Activated CD4-positive, alpha-beta T cell treated with anti-CD3 and anti-CD28 coated beads, Interleukin-2, amount 10 ng/mL, durations not matched to agents 7 days and 5 days (primary cell): Measurements from ENCODE around the gene PCCA. TPM values are rescaled to one million over a fixed set of nuclear protein-coding genes. Genes with fewer than 3 reads are reported as not detected.
"Not testable (repeated sequence)": the region's sequence is repeated elsewhere in the genome, so short reads cannot be mapped to it uniquely, and the experiment has no call there.

ENCODE experiments used
- CTCF ChIA-PET: fragments of 350-600 bp; sonication (Branson Sonifier 250); formaldehyde crosslinking; loops from one replicate; lab custom pipeline; 2021; ENCODE audit warnings: antibody characterized with exemption; lab: Charles Lee
- POLR2A ChIA-PET: fragments of 350-600 bp; sonication (Branson Sonifier 250); formaldehyde crosslinking; loops from one replicate; lab custom pipeline; 2021; ENCODE audit warnings: antibody characterized with exemption; lab: Charles Lee
- DNase-seq: peaks from one replicate; pipeline ENCODE4 v3.0.0-alpha.2; 2020
- H3K27ac Mint-ChIP-seq: one replicate; pipeline ENCODE4 v1.8.0; 2021; ENCODE audit warnings: mild to moderate bottlenecking, moderate library complexity, mixed read lengths
- H3K27me3 Mint-ChIP-seq: one replicate; pipeline ENCODE4 v1.8.0; 2021; ENCODE audit warnings: mixed read lengths
- H3K36me3 Mint-ChIP-seq: one replicate; pipeline ENCODE4 v1.8.0; 2021; ENCODE audit warnings: low read depth, mixed read lengths
- H3K4me1 Mint-ChIP-seq: one replicate; pipeline ENCODE4 v1.8.0; 2021; ENCODE audit warnings: mixed read lengths
- H3K4me3 Mint-ChIP-seq: one replicate; pipeline ENCODE4 v1.8.0; 2021; ENCODE audit warnings: mild to moderate bottlenecking, moderate library complexity, mixed read lengths
- H3K9me3 Mint-ChIP-seq: one replicate; pipeline ENCODE4 v1.8.0; 2021; ENCODE audit warnings: mixed read lengths
- total RNA-seq, 2 experiments: library from RNA; stranded (reverse); gene quantifications; one replicate each; pipeline ENCODE4 v1.2.3, GENCODE V29; 2021

The PCCA gene
- total RNA-seq, 2 experiments from 2014 or later = 8.6 to 8.9 TPM

DNA sequence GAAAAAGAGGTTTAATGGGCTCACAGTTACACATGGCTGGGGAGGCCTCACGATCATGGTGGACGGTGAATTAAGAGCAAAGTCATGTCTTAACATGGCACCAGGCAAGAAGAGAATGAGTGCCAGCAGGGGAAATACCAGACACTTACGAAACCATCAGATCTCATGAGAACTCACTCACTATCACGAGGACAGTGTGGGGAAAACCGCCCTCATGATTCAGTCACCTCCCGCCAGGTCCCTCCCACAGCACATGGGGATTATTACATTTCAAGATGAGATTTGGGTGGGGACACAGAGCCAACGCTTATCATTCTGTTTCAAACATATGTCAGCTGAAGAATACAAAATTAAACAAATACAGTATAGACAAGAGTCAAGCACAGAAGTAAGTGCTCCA, 165.1 kb downstream of the PCCA start:
- Mint-ChIP-seq H3K27ac (no peak overlapping the region), H3K36me3 (no peaks in the 10 kb centered on the region), H3K9me3 (peaks cover 3% of the 10 kb centered on the region), H3K27me3 (no peaks in the 10 kb centered on the region), H3K4me3 (no peak overlapping the region), H3K4me1 (no peaks in the 10 kb centered on the region)
- ChIA-PET CTCF (no interaction called here), POLR2A (no interaction called here)
- DNase-seq = no peak

DNA sequence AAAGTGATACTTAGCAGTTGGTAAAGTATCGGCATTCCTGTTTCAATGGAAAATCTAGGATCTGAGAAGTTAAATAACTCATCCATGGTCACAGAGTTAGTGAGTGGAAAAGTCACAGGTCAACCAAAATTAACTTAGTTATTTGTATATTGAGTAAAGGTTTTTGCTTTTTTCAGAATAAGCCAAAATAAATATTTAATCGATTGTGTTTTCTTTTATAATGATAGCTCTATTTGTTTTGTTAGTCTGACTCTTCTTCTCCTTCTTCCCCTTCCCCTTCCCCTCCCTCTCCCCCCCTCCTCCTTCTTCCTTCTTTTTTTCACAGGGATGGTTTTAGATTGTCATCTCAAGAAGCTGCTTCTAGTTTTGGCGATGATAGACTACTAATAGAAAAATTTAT, 173.5 kb downstream of the PCCA start:
- DNase-seq = no peak
- H3K27ac Mint-ChIP-seq = no peak overlapping the region
- H3K9me3 Mint-ChIP-seq = no peaks in the 10 kb centered on the region
- H3K27me3 Mint-ChIP-seq = no peaks in the 10 kb centered on the region
- POLR2A ChIA-PET = no interaction called here
- H3K4me1 Mint-ChIP-seq = no peaks in the 10 kb centered on the region
- CTCF ChIA-PET = interaction anchor here (0.8 kb wide), 1 partner anchor 26 kb away, joined by 3 read pairs; no protein-coding TSS in a partner anchor
- H3K36me3 Mint-ChIP-seq = no peaks in the 10 kb centered on the region
- no peak overlapping the region for H3K4me3 Mint-ChIP-seq

DNA sequence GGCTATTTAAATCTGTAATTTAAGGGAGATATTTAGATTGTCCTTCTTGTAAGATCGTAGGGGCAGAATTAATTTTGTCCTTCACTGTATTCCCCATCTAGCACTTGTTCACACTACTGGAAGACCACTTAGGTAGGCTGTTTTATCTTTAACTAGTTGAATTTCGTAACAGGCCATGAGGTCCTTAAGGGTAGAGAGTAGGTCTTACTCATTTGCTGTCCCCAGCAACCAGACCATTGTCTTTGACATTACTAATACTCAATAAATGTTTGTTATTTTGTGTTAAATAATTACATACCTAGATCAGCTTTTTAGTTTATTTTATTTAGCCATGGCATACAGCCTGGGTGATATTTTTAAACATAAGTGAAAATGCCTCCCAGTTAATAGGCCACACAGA, 177.1 kb downstream of the PCCA start:
- H3K27me3 Mint-ChIP-seq = no peaks in the 10 kb centered on the region
- H3K36me3 Mint-ChIP-seq = no peaks in the 10 kb centered on the region
- POLR2A ChIA-PET = no interaction called here
- no peaks in the 10 kb centered on the region for H3K9me3 Mint-ChIP-seq
- no peak overlapping the region for H3K4me3 Mint-ChIP-seq
- H3K27ac Mint-ChIP-seq = no peak overlapping the region
- DNase-seq = no peak
- no peaks in the 10 kb centered on the region for H3K4me1 Mint-ChIP-seq
- CTCF ChIA-PET = no interaction called here

DNA sequence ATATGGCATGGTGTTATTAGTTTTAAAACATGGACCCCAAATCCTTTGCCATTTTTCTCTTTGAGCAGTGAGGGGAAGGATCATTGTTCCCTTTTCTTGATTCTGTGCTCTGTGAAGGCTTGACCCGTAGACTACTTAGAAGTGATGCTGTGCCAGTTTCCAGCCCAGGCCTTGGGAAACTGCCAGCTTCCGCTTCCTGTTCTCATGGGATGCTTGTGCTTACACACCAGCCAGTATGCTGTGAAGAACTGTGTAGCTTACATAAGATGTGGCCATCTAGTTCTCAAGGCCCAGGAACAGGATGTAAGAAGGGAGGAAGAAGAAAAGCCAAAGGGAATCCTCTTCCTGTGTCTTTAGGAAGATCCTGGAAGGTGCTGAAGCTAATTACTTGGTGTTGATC, 180.9 kb downstream of the PCCA start:
- CTCF ChIA-PET = no interaction called here
- no peak for DNase-seq
- H3K4me3 Mint-ChIP-seq = no peak overlapping the region
- POLR2A ChIA-PET = no interaction called here
- no peaks in the 10 kb centered on the region for H3K4me1 Mint-ChIP-seq
- no peaks in the 10 kb centered on the region for H3K27me3 Mint-ChIP-seq
- no peak overlapping the region for H3K27ac Mint-ChIP-seq
- H3K9me3 Mint-ChIP-seq = no peaks in the 10 kb centered on the region
- no peaks in the 10 kb centered on the region for H3K36me3 Mint-ChIP-seq

DNA sequence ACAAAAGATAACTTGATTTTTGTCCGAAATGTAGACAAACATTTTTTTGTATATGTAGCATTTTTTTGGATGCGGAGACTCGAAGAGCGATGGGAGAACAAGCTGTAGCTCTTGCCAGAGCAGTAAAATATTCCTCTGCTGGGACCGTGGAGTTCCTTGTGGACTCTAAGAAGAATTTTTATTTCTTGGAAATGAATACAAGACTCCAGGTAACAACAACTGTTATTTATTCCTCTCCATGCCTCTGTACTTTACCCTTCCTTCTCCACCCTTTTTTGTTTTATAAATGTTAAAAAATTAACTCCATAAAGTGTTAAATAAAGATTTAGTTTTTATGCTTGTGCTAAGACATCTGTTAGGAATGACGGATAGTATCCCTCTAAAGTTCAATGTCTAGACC, 184.2 kb downstream of the PCCA start:
- CTCF ChIA-PET = no interaction called here
- Mint-ChIP-seq H3K27me3 (no peaks in the 10 kb centered on the region), H3K4me3 (no peak overlapping the region), H3K4me1 (no peaks in the 10 kb centered on the region), H3K9me3 (no peaks in the 10 kb centered on the region), H3K36me3 (peaks cover 4% of the 10 kb centered on the region), H3K27ac (no peak overlapping the region)
- DNase-seq = no peak
- POLR2A ChIA-PET = no interaction called here

DNA sequence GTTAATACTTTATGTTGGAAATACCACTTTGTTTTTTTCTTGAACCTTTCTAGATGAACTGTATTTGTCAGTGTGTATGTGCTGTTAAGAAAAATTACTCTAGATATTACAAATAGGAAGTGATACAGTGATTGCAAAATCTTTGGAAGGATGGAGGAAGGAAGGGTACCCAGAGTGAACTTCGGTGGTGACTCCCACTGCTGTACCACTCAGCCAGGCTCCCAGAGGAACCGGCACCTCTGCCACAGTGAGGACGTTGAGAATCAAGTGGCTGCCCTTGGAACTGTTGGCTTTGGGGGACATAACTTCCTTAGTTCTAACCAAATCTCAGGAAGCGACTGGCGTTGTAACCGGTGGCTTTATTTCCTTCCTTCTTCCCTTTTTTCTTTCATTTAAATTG, 184.7 kb downstream of the PCCA start:
- CTCF ChIA-PET = no interaction called here
- Mint-ChIP-seq H3K27ac (no peak overlapping the region), H3K36me3 (peaks cover 4% of the 10 kb centered on the region), H3K4me1 (no peaks in the 10 kb centered on the region), H3K4me3 (no peak overlapping the region), H3K9me3 (no peaks in the 10 kb centered on the region), H3K27me3 (no peaks in the 10 kb centered on the region)
- DNase-seq = no peak
- POLR2A ChIA-PET = no interaction called here

- CTCF ChIA-PET = no interaction called here
- Mint-ChIP-seq H3K4me1 (no peaks in the 10 kb centered on the region), H3K36me3 (peaks cover 4% of the 10 kb centered on the region), H3K27me3 (no peaks in the 10 kb centered on the region), H3K4me3 (no peak overlapping the region), H3K9me3 (no peaks in the 10 kb centered on the region), H3K27ac (no peak overlapping the region)
- DNase-seq = no peak
- POLR2A ChIA-PET = no interaction called here
Measured at GRCh38 chr13:100274942-100275506, 186.1 kb downstream of the PCCA start.

GRCh38 chr13:100275746-100276145, 186.9 kb downstream of the PCCA start:
- H3K4me1 Mint-ChIP-seq = no peaks in the 10 kb centered on the region
- no peak overlapping the region for H3K4me3 Mint-ChIP-seq
- CTCF ChIA-PET = no interaction called here
- no peaks in the 10 kb centered on the region for H3K9me3 Mint-ChIP-seq
- POLR2A ChIA-PET = no interaction called here
- no peak for DNase-seq
- peaks cover 4% of the 10 kb centered on the region for H3K36me3 Mint-ChIP-seq
- H3K27me3 Mint-ChIP-seq = no peaks in the 10 kb centered on the region
- no peak overlapping the region for H3K27ac Mint-ChIP-seq

GRCh38 chr13:100280681-100281080, 191.8 kb downstream of the PCCA start:
- H3K27me3 Mint-ChIP-seq = no peaks in the 10 kb centered on the region
- H3K27ac Mint-ChIP-seq = no peak overlapping the region
- ChIA-PET POLR2A (no interaction called here), CTCF (no interaction called here)
- no peak overlapping the region for H3K4me3 Mint-ChIP-seq
- no peak for DNase-seq
- peaks cover 4% of the 10 kb centered on the region for H3K36me3 Mint-ChIP-seq
- H3K9me3 Mint-ChIP-seq = no peaks in the 10 kb centered on the region
- H3K4me1 Mint-ChIP-seq = no peaks in the 10 kb centered on the region

DNA sequence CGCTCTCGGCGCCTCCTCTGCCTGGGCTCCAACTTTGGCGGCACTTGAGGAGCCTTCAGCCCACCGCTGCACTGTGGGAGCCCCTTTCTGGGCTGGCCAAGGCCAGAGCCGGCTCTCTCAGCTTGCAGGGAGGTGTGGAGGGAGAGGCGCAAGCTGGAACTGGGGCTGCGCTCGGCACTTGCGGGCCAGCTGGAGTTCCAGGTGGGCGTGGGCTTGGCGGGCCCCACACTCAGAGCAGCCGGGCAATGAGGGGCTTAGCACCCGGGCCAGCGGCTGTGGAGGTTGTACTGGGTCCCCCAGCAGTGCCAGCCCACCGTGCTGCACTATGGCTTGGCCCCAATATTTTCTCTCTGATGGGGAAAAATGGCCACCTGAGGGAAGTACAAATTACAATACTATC, 193.4 kb downstream of the PCCA start:
- H3K27ac Mint-ChIP-seq, H3K4me3 Mint-ChIP-seq, H3K9me3 Mint-ChIP-seq, DNase-seq, CTCF ChIA-PET, POLR2A ChIA-PET, H3K27me3 Mint-ChIP-seq, H3K36me3 Mint-ChIP-seq, H3K4me1 Mint-ChIP-seq: not testable (repeated sequence)

- H3K4me3 Mint-ChIP-seq = no peak overlapping the region
- H3K27ac Mint-ChIP-seq = peak overlapping the region; percentile 21
- H3K27me3 Mint-ChIP-seq = no peaks in the 10 kb centered on the region
- H3K36me3 Mint-ChIP-seq = no peaks in the 10 kb centered on the region
- CTCF ChIA-PET = no interaction called here
- H3K4me1 Mint-ChIP-seq = no peaks in the 10 kb centered on the region
- POLR2A ChIA-PET = no interaction called here
- DNase-seq = no peak
- no peaks in the 10 kb centered on the region for H3K9me3 Mint-ChIP-seq
Measured at GRCh38 chr13:100290165-100290801, 201.4 kb downstream of the PCCA start.

DNA sequence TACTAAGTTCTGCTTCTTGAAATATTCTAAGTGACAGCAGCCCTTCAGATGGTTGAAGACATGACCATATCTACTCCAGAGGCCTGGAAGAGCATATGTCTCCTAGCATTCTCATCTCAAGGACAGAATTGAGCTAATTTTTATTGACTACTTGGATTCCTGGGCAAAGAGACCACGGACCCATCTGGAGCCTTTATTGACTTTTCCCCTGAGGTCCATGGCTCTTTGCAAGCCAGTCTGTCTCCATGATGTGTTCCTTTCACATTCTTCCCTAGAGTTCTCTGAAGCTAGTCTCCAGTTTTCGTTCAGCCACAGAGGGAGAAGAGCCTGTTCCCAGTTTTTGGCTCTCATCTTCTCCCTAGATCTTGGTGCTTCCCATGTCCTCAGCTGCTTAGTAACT, 202.7 kb downstream of the PCCA start:
- ChIA-PET CTCF (no interaction called here), POLR2A (no interaction called here)
- no peak for DNase-seq
- H3K36me3 Mint-ChIP-seq = no peaks in the 10 kb centered on the region
- H3K4me1 Mint-ChIP-seq = no peaks in the 10 kb centered on the region
- no peak overlapping the region for H3K4me3 Mint-ChIP-seq
- H3K27me3 Mint-ChIP-seq = no peaks in the 10 kb centered on the region
- H3K9me3 Mint-ChIP-seq = no peaks in the 10 kb centered on the region
- H3K27ac Mint-ChIP-seq = no peak overlapping the region

- ChIA-PET CTCF (interaction anchor here (0.5 kb wide), 2 partner anchors 67 to 854 kb away, joined by 4 read pairs; no protein-coding TSS in a partner anchor), POLR2A (no interaction called here)
- H3K4me1 Mint-ChIP-seq = no peaks in the 10 kb centered on the region
- no peaks in the 10 kb centered on the region for H3K36me3 Mint-ChIP-seq
- H3K4me3 Mint-ChIP-seq = no peak overlapping the region
- H3K27me3 Mint-ChIP-seq = no peaks in the 10 kb centered on the region
- DNase-seq = no peak
- H3K27ac Mint-ChIP-seq = no peak overlapping the region
- H3K9me3 Mint-ChIP-seq = no peaks in the 10 kb centered on the region
Measured at GRCh38 chr13:100297413-100297812, 208.5 kb downstream of the PCCA start.

GRCh38 chr13:100298116-100298681, 209.3 kb downstream of the PCCA start:
- CTCF ChIA-PET = no interaction called here
- H3K27me3 Mint-ChIP-seq = no peaks in the 10 kb centered on the region
- no peak overlapping the region for H3K27ac Mint-ChIP-seq
- no peak overlapping the region for H3K4me3 Mint-ChIP-seq
- H3K9me3 Mint-ChIP-seq = no peaks in the 10 kb centered on the region
- H3K36me3 Mint-ChIP-seq = no peaks in the 10 kb centered on the region
- no peaks in the 10 kb centered on the region for H3K4me1 Mint-ChIP-seq
- no peak for DNase-seq
- POLR2A ChIA-PET = no interaction called here
